Measurements from ENCODE around the gene C3orf20.

The C3orf20 gene

GRCh38 chr3:14772533-14773138, 97.7 kb downstream of the C3orf20 start:
- DNase-seq (ENCODE audit: low read depth in 1 of 2, low spot score in 1 of 2) = no peak

- DNase-seq (ENCODE audit: low read depth in 1 of 2, low spot score in 1 of 2) = no peak
Measured at GRCh38 chr3:14773281-14773680, 98.3 kb downstream of the C3orf20 start.

GRCh38 chr3:14773691-14774128, 98.8 kb downstream of the C3orf20 start:
- no peak for DNase-seq (ENCODE audit: low read depth in 1 of 2, low spot score in 1 of 2)

GRCh38 chr3:14774431-14774830, 99.5 kb downstream of the C3orf20 start:
- no peak for DNase-seq (ENCODE audit: low read depth in 1 of 2, low spot score in 1 of 2)

- no peak for DNase-seq (ENCODE audit: low read depth in 1 of 2, low spot score in 1 of 2)
Measured at GRCh38 chr3:14775011-14775410, 100.1 kb downstream of the C3orf20 start.

GRCh38 chr3:14775563-14775962, 100.6 kb downstream of the C3orf20 start:
- DNase-seq (ENCODE audit: low read depth in 1 of 2, low spot score in 1 of 2) = no peak

GRCh38 chr3:14779069-14779685, 104.2 kb downstream of the C3orf20 start:
- DNase-seq (ENCODE audit: low read depth in 1 of 2, low spot score in 1 of 2) = no peak

- no peak for DNase-seq (ENCODE audit: low read depth in 1 of 2, low spot score in 1 of 2)
Measured at GRCh38 chr3:14780927-14781507, 106.1 kb downstream of the C3orf20 start.

- no peak for DNase-seq (ENCODE audit: low read depth in 1 of 2, low spot score in 1 of 2)
Measured at GRCh38 chr3:14783480-14784086, 108.6 kb downstream of the C3orf20 start.

- no peak for DNase-seq (ENCODE audit: low read depth in 1 of 2, low spot score in 1 of 2)
Measured at GRCh38 chr3:14784087-14784681, 109.2 kb downstream of the C3orf20 start.

GRCh38 chr3:14785207-14786155, 110.5 kb downstream of the C3orf20 start:
- no peak for DNase-seq (ENCODE audit: low read depth in 1 of 2, low spot score in 1 of 2)

- no peak for DNase-seq (ENCODE audit: low read depth in 1 of 2, low spot score in 1 of 2)
Measured at GRCh38 chr3:14786369-14786768, 111.4 kb downstream of the C3orf20 start.

- no peak for DNase-seq (ENCODE audit: low read depth in 1 of 2, low spot score in 1 of 2)
Measured at GRCh38 chr3:14787630-14788029, 112.7 kb downstream of the C3orf20 start.

GRCh38 chr3:14788644-14789043, 113.7 kb downstream of the C3orf20 start:
- DNase-seq (ENCODE audit: low read depth in 1 of 2, low spot score in 1 of 2) = no peak

GRCh38 chr3:14789221-14789620, 114.3 kb downstream of the C3orf20 start:
- no peak for DNase-seq (ENCODE audit: low read depth in 1 of 2, low spot score in 1 of 2)

GRCh38 chr3:14789640-14790285, 114.8 kb downstream of the C3orf20 start:
- no peak for DNase-seq (ENCODE audit: low read depth in 1 of 2, low spot score in 1 of 2)

GRCh38 chr3:14791343-14791945, 116.5 kb downstream of the C3orf20 start:
- peak in 1 of 2 donors; percentile 22 for DNase-seq (ENCODE audit: low read depth in 1 of 2, low spot score in 1 of 2)

GRCh38 chr3:14792691-14793121, 117.8 kb downstream of the C3orf20 start:
- DNase-seq (ENCODE audit: low read depth in 1 of 2, low spot score in 1 of 2) = no peak

- DNase-seq (ENCODE audit: low read depth in 1 of 2, low spot score in 1 of 2) = no peak
Measured at GRCh38 chr3:14793126-14793857, 118.4 kb downstream of the C3orf20 start.
